Hepatocyte (in vitro differentiated cells): ENCODE results near the gene ZNF500.

ENCODE experiments used
- EZH2 ChIP-seq: fragments of 200-600 bp; sonication (generic); IDR thresholded peaks from 2 replicates; pipeline ENCODE4 v1.6.1; 2016; ENCODE audit warnings: antibody characterized with exemption, mild to moderate bottlenecking, borderline replicate concordance
- EZH2phosphoT487 ChIP-seq: fragments of 200-600 bp; sonication (generic); IDR thresholded peaks from one replicate; pipeline ENCODE4 v1.6.1; 2018; ENCODE audit warnings: antibody characterized with exemption, mild to moderate bottlenecking, low read depth, moderate library complexity; ENCODE audit not compliant: unreplicated experiment, severe bottlenecking
- TF ChIP-seq, protein P1 (sequence below): fragments of 200-600 bp; sonication (generic); IDR thresholded peaks from 2 replicates; pipeline ENCODE4 v1.5.1; 2016; ENCODE audit warnings: antibody characterized with exemption, mild to moderate bottlenecking; ENCODE audit not compliant: poor library complexity

DNA sequence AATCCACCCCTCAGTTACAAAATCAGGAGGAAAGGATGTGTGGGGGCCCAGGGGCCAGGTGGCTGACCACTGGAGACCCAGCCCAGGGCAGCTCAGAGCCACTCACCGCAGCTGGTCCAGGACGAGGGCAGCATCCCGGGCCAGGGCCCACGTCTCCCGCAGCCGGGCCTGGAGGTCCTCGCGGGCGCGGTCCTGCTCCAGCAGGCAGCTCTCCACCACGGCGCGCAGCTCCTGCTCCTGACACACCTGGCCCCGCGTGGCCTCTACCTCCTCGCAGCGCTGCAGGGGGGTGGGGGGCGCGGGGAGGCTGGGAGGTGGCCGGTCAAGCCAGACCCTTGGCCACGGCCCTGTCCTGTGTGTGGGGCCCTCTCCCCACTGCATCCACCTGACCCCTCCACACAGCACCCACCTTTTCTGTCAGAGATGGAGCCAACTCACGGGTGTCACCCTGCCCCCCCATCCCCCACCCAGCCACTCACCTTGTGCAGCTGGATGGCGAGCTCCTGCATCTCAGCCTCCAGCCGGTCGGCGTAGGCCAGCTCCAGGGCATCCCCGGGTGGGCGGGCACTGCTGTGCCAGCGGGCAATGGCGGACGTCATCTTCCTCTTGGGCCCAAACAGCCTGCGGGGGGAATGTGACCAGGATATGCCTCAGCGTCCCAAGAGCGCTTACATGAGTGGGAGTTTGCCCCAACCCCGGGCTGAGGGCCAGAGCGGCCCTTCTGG, 68.5 kb downstream of the ZNF500 start:
- TF ChIP-seq EZH2 (no peak), EZH2phosphoT487 (no peak)
- TF ChIP-seq, protein P1, sequence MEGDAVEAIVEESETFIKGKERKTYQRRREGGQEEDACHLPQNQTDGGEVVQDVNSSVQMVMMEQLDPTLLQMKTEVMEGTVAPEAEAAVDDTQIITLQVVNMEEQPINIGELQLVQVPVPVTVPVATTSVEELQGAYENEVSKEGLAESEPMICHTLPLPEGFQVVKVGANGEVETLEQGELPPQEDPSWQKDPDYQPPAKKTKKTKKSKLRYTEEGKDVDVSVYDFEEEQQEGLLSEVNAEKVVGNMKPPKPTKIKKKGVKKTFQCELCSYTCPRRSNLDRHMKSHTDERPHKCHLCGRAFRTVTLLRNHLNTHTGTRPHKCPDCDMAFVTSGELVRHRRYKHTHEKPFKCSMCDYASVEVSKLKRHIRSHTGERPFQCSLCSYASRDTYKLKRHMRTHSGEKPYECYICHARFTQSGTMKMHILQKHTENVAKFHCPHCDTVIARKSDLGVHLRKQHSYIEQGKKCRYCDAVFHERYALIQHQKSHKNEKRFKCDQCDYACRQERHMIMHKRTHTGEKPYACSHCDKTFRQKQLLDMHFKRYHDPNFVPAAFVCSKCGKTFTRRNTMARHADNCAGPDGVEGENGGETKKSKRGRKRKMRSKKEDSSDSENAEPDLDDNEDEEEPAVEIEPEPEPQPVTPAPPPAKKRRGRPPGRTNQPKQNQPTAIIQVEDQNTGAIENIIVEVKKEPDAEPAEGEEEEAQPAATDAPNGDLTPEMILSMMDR: no peak
